Measurements from ENCODE around the gene DENND1A.

Gene DENND1A

GRCh38 chr9:123865226-123866000 lies 64.5 kb downstream of the DENND1A start:
- DNase-seq (ENCODE audit: low read depth, low spot score) = peak; percentile 30

GRCh38 chr9:123864251-123864650 lies 65.7 kb downstream of the DENND1A start:
- peak; percentile 13 for DNase-seq (ENCODE audit: low read depth, low spot score)

GRCh38 chr9:123863164-123863855 lies 66.6 kb downstream of the DENND1A start:
- no peak for DNase-seq (ENCODE audit: low read depth, low spot score)

GRCh38 chr9:123861756-123862120 lies 68.2 kb downstream of the DENND1A start:
- no peak for DNase-seq (ENCODE audit: low read depth, low spot score)

- peak; percentile 39 for DNase-seq (ENCODE audit: low read depth, low spot score)
These were observed 68.7 kb downstream of the DENND1A start for GRCh38 chr9:123861086-123861755.

GRCh38 chr9:123860603-123861002 lies 69.3 kb downstream of the DENND1A start:
- DNase-seq (ENCODE audit: low read depth, low spot score) = no peak

- DNase-seq (ENCODE audit: low read depth, low spot score) = no peak
These were observed 77.5 kb downstream of the DENND1A start for GRCh38 chr9:123852403-123852802.

- peak; percentile 53 for DNase-seq (ENCODE audit: low read depth, low spot score)
These were observed 78.1 kb downstream of the DENND1A start for GRCh38 chr9:123851851-123852250.

GRCh38 chr9:123848447-123849085 lies 81.4 kb downstream of the DENND1A start:
- DNase-seq (ENCODE audit: low read depth, low spot score) = no peak

GRCh38 chr9:123846966-123847365 lies 83.0 kb downstream of the DENND1A start:
- no peak for DNase-seq (ENCODE audit: low read depth, low spot score)

- no peak for DNase-seq (ENCODE audit: low read depth, low spot score)
These were observed 86.2 kb downstream of the DENND1A start for GRCh38 chr9:123843703-123844102.

GRCh38 chr9:123835821-123836220 lies 94.1 kb downstream of the DENND1A start:
- no peak for DNase-seq (ENCODE audit: low read depth, low spot score)

GRCh38 chr9:123834889-123835562 lies 94.9 kb downstream of the DENND1A start:
- DNase-seq (ENCODE audit: low read depth, low spot score) = no peak

GRCh38 chr9:123834218-123834888 lies 95.6 kb downstream of the DENND1A start:
- DNase-seq (ENCODE audit: low read depth, low spot score) = no peak

- DNase-seq (ENCODE audit: low read depth, low spot score) = no peak
These were observed 96.9 kb downstream of the DENND1A start for GRCh38 chr9:123832858-123833650.

GRCh38 chr9:123832176-123832575 lies 97.8 kb downstream of the DENND1A start:
- no peak for DNase-seq (ENCODE audit: low read depth, low spot score)

- no peak for DNase-seq (ENCODE audit: low read depth, low spot score)
These were observed 101.5 kb downstream of the DENND1A start for GRCh38 chr9:123828449-123828848.

- DNase-seq (ENCODE audit: low read depth, low spot score) = no peak
These were observed 104.4 kb downstream of the DENND1A start for GRCh38 chr9:123825342-123826060.

GRCh38 chr9:123823194-123823947 lies 106.6 kb downstream of the DENND1A start:
- DNase-seq (ENCODE audit: low read depth, low spot score) = no peak
